MG63 (cell line): ENCODE measurements around the gene RAB6B. TPM values are rescaled to one million over a fixed set of nuclear protein-coding genes. Genes with fewer than 3 reads are reported as not detected.
A peak's percentile ranks its signal among the peaks of the same experiment; 100 is the strongest.

Experiments
- DNase-seq: peaks from one replicate; pipeline ENCODE4 v3.0.0-alpha.2; 2020
- H3K27me3 ChIP-seq: fragments of 250-450 bp; sonication (Bioruptor Pico); 2 replicates; pipeline ENCODE4 v1.5.1; 2020; ENCODE audit warnings: mild to moderate bottlenecking, moderate library complexity
- H3K36me3 ChIP-seq: fragments of 250-450 bp; sonication (Bioruptor Pico); 2 replicates; pipeline ENCODE4 v1.5.1; 2020; ENCODE audit warnings: mild to moderate bottlenecking, moderate library complexity
- H3K4me3 ChIP-seq: fragments of 250-450 bp; sonication (Bioruptor Pico); 2 replicates; pipeline ENCODE4 v1.5.1; 2020; ENCODE audit warnings: mild to moderate bottlenecking, moderate library complexity
- H3K9me3 ChIP-seq: fragments of 250-450 bp; sonication (Bioruptor Pico); 2 replicates; pipeline ENCODE4 v1.5.1; 2020; ENCODE audit warnings: mild to moderate bottlenecking, moderate library complexity
- total RNA-seq: library from RNA; depleted of rRNA; stranded (reverse); fragments of >200 nt; shearing (Covaris generic); gene quantifications from 2 replicates; pipeline ENCODE4 v1.2.3, GENCODE V29; 2014; ENCODE audit warnings: low replicate concordance

RAB6B gene
- total RNA-seq, 1 experiment from 2014 or later, result 4.0 TPM

GRCh38 chr3:133934073-133934970 is 38.6 kb upstream of the RAB6B start:
- Histone ChIP-seq H3K27me3 (no peaks in the 10 kb centered on the region), H3K9me3 (no peaks in the 10 kb centered on the region), H3K4me3 (no peak overlapping the region), H3K36me3 (no peaks in the 10 kb centered on the region)
- no peak for DNase-seq

GRCh38 chr3:133933097-133934024 is 37.7 kb upstream of the RAB6B start:
- no peak for DNase-seq
- Histone ChIP-seq H3K9me3 (no peaks in the 10 kb centered on the region), H3K4me3 (no peak overlapping the region), H3K36me3 (no peaks in the 10 kb centered on the region), H3K27me3 (no peaks in the 10 kb centered on the region)

GRCh38 chr3:133932009-133932408 is 36.3 kb upstream of the RAB6B start:
- Histone ChIP-seq H3K9me3 (no peaks in the 10 kb centered on the region), H3K4me3 (no peak overlapping the region), H3K27me3 (no peaks in the 10 kb centered on the region), H3K36me3 (no peaks in the 10 kb centered on the region)
- no peak for DNase-seq

GRCh38 chr3:133931084-133931483 is 35.4 kb upstream of the RAB6B start:
- Histone ChIP-seq H3K27me3 (no peaks in the 10 kb centered on the region), H3K36me3 (no peaks in the 10 kb centered on the region), H3K9me3 (no peaks in the 10 kb centered on the region), H3K4me3 (no peak overlapping the region)
- no peak for DNase-seq

- H3K4me3 ChIP-seq, result no peak overlapping the region
- DNase-seq, result peak; percentile 37
- no peaks in the 10 kb centered on the region for H3K9me3 ChIP-seq
- no peaks in the 10 kb centered on the region for H3K27me3 ChIP-seq
- H3K36me3 ChIP-seq, result no peaks in the 10 kb centered on the region
Measured at GRCh38 chr3:133930341-133930933, 34.8 kb upstream of the RAB6B start.

GRCh38 chr3:133928903-133929607 is 33.4 kb upstream of the RAB6B start:
- no peaks in the 10 kb centered on the region for H3K36me3 ChIP-seq
- DNase-seq, result no peak
- no peaks in the 10 kb centered on the region for H3K9me3 ChIP-seq
- no peak overlapping the region for H3K4me3 ChIP-seq
- H3K27me3 ChIP-seq, result no peaks in the 10 kb centered on the region

GRCh38 chr3:133928136-133928893 is 32.6 kb upstream of the RAB6B start:
- Histone ChIP-seq H3K4me3 (no peak overlapping the region), H3K9me3 (no peaks in the 10 kb centered on the region), H3K36me3 (no peaks in the 10 kb centered on the region), H3K27me3 (no peaks in the 10 kb centered on the region)
- no peak for DNase-seq

GRCh38 chr3:133927540-133928066 is 31.9 kb upstream of the RAB6B start:
- H3K4me3 ChIP-seq, result peak overlapping the region; percentile 38
- no peaks in the 10 kb centered on the region for H3K36me3 ChIP-seq
- no peaks in the 10 kb centered on the region for H3K9me3 ChIP-seq
- H3K27me3 ChIP-seq, result no peaks in the 10 kb centered on the region
- DNase-seq, result peak; percentile 66

GRCh38 chr3:133926736-133927539 is 31.3 kb upstream of the RAB6B start:
- H3K9me3 ChIP-seq, result no peaks in the 10 kb centered on the region
- no peak for DNase-seq

GRCh38 chr3:133925960-133926735 is 30.5 kb upstream of the RAB6B start:
- Histone ChIP-seq H3K27me3 (no peaks in the 10 kb centered on the region), H3K4me3 (no peak overlapping the region), H3K9me3 (no peaks in the 10 kb centered on the region), H3K36me3 (no peaks in the 10 kb centered on the region)
- DNase-seq, result no peak

More at GRCh38 chr3:133926736-133927539, 31.3 kb upstream of the RAB6B start:
- Histone ChIP-seq H3K4me3 (peak overlapping the region; percentile 38), H3K36me3 (no peaks in the 10 kb centered on the region), H3K27me3 (no peaks in the 10 kb centered on the region)

- Histone ChIP-seq H3K27me3 (no peaks in the 10 kb centered on the region), H3K36me3 (no peaks in the 10 kb centered on the region), H3K9me3 (no peaks in the 10 kb centered on the region; the same call in 1 of the 2 replicates), H3K4me3 (no peak overlapping the region)
- DNase-seq, result no peak
Measured at GRCh38 chr3:133924041-133924440, 28.4 kb upstream of the RAB6B start.

GRCh38 chr3:133921592-133921991 is 25.9 kb upstream of the RAB6B start:
- Histone ChIP-seq H3K9me3 (peaks cover 2% of the 10 kb centered on the region), H3K4me3 (no peak overlapping the region), H3K36me3 (no peaks in the 10 kb centered on the region), H3K27me3 (no peaks in the 10 kb centered on the region)
- DNase-seq, result no peak

GRCh38 chr3:133917144-133917543 is 21.5 kb upstream of the RAB6B start:
- Histone ChIP-seq H3K4me3 (no peak overlapping the region), H3K9me3 (peaks cover 2% of the 10 kb centered on the region), H3K36me3 (no peaks in the 10 kb centered on the region), H3K27me3 (peaks cover 4% of the 10 kb centered on the region)
- no peak for DNase-seq
